ENCODE data around the gene DYDC2. TPM values are rescaled to one million over a fixed set of nuclear protein-coding genes. Genes with fewer than 3 reads are reported as not detected.
A peak's percentile ranks its signal among the peaks of the same experiment; 100 is the strongest.

The DYDC2 gene
- total and polyA plus RNA-seq, 9 of the 15 experiments (the other 6 are each of a cell fraction or from before 2014, with no cell fraction given) = 0.06 to 0.34 (median 0.15) TPM; not detected in 5

DNA sequence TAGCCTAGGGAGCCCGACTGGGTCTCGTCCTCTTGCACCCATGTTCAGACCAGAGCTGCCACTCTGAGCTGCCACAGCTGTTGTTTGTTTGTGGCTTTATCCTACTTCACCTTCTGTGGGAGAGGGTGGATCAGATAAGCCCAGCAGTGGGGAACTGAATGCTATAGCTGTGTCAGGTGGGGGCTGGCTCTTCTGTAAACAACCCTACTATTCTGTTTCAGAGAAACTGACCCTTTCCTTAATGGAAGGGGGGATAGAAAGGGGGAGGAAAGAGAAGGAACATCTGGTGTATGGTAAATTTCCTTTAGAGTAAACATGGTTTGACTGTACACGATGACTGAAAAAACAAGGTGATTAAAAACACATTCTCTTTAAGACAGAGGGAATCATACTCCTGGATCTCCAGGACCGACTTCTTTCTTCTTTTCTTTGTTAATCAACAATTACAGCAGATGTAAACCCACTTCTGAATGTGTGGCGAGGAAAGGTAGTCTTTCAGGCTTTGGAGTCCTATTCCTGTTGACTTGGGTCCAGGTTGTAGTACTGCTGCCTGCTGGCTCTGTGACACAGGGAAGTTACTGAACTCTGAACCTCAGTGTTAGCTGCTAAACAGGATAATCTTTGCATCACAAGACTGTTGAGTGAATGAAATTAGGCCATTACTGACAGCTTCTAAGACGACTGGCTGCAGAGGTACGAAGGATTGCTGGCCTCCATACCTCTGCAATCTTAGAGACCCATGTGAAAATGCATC lies 57.7 kb downstream of the DYDC2 start (continued):
- TF ChIP-seq, protein P1, sequence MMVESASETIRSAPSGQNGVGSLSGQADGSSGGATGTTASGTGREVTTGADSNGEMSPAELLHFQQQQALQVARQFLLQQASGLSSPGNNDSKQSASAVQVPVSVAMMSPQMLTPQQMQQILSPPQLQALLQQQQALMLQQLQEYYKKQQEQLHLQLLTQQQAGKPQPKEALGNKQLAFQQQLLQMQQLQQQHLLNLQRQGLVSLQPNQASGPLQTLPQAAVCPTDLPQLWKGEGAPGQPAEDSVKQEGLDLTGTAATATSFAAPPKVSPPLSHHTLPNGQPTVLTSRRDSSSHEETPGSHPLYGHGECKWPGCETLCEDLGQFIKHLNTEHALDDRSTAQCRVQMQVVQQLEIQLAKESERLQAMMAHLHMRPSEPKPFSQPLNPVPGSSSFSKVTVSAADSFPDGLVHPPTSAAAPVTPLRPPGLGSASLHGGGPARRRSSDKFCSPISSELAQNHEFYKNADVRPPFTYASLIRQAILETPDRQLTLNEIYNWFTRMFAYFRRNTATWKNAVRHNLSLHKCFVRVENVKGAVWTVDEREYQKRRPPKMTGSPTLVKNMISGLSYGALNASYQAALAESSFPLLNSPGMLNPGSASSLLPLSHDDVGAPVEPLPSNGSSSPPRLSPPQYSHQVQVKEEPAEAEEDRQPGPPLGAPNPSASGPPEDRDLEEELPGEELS (CRISPR knock-in tag; IDR thresholded peaks at IDR 0.05; ENCODE audit: borderline replicate concordance) = no peak
- TF ChIP-seq, protein P2, sequence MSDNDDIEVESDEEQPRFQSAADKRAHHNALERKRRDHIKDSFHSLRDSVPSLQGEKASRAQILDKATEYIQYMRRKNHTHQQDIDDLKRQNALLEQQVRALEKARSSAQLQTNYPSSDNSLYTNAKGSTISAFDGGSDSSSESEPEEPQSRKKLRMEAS (CRISPR knock-in tag; IDR thresholded peaks at IDR 0.05) = no peak
- TF ChIP-seq ETV5 (CRISPR knock-in tag; IDR thresholded peaks at IDR 0.05; ENCODE audit: low read depth) (no peak), DACH1 (IDR thresholded peaks at IDR 0.05; ENCODE audit: partially characterized antibody) (no peak), SP1 (CRISPR knock-in tag; IDR thresholded peaks at IDR 0.05) (no peak), HDAC1 (IDR thresholded peaks at IDR 0.05) (0 out of 4 replicates have a peak, but pooled peaks of 1 of the 2 experiments have one; percentile 12), ZNF311 (CRISPR knock-in tag; IDR thresholded peaks at IDR 0.05) (no peak), ZNF79 (CRISPR knock-in tag; IDR thresholded peaks at IDR 0.05; ENCODE audit: low read depth) (no peak), ESRRB (CRISPR knock-in tag; IDR thresholded peaks at IDR 0.05; ENCODE audit: borderline replicate concordance) (no peak), ZFPM2 (CRISPR knock-in tag; IDR thresholded peaks at IDR 0.05) (no peak), FOXK2 (conservative IDR thresholded peaks at IDR 0.05 in 1 of 2, IDR thresholded peaks at IDR 0.05 in 1 of 2; ENCODE audit: low read depth in 2 of 2) (peak; percentile 79 to 86), ZBED1 (IDR thresholded peaks at IDR 0.05) (no peak), SOX6 (IDR thresholded peaks at IDR 0.05) (peak; percentile 74), PHF20 (IDR thresholded peaks at IDR 0.05; ENCODE audit: partially characterized antibody) (no peak), NR2C1 (IDR thresholded peaks at IDR 0.05) (0 out of 2 replicates have a peak, but pooled peaks have one; percentile 22), NR2C1 (tag; IDR thresholded peaks at IDR 0.05) (no peak), TSC22D4 (tag; IDR thresholded peaks at IDR 0.05) (no peak)
- TF ChIP-seq, protein P3, sequence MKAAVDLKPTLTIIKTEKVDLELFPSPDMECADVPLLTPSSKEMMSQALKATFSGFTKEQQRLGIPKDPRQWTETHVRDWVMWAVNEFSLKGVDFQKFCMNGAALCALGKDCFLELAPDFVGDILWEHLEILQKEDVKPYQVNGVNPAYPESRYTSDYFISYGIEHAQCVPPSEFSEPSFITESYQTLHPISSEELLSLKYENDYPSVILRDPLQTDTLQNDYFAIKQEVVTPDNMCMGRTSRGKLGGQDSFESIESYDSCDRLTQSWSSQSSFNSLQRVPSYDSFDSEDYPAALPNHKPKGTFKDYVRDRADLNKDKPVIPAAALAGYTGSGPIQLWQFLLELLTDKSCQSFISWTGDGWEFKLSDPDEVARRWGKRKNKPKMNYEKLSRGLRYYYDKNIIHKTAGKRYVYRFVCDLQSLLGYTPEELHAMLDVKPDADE (conservative IDR thresholded peaks at IDR 0.05; ENCODE audit: control insufficient read depth, low read depth, low read length) = no peak
- TF ChIP-seq, protein P4, sequence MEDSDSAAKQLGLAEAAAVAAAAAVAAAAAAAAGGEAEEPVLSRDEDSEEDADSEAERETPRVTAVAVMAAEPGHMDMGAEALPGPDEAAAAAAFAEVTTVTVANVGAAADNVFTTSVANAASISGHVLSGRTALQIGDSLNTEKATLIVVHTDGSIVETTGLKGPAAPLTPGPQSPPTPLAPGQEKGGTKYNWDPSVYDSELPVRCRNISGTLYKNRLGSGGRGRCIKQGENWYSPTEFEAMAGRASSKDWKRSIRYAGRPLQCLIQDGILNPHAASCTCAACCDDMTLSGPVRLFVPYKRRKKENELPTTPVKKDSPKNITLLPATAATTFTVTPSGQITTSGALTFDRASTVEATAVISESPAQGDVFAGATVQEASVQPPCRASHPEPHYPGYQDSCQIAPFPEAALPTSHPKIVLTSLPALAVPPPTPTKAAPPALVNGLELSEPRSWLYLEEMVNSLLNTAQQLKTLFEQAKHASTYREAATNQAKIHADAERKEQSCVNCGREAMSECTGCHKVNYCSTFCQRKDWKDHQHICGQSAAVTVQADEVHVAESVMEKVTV (CRISPR knock-in tag; IDR thresholded peaks at IDR 0.05) = no peak
- TF ChIP-seq, protein P5, sequence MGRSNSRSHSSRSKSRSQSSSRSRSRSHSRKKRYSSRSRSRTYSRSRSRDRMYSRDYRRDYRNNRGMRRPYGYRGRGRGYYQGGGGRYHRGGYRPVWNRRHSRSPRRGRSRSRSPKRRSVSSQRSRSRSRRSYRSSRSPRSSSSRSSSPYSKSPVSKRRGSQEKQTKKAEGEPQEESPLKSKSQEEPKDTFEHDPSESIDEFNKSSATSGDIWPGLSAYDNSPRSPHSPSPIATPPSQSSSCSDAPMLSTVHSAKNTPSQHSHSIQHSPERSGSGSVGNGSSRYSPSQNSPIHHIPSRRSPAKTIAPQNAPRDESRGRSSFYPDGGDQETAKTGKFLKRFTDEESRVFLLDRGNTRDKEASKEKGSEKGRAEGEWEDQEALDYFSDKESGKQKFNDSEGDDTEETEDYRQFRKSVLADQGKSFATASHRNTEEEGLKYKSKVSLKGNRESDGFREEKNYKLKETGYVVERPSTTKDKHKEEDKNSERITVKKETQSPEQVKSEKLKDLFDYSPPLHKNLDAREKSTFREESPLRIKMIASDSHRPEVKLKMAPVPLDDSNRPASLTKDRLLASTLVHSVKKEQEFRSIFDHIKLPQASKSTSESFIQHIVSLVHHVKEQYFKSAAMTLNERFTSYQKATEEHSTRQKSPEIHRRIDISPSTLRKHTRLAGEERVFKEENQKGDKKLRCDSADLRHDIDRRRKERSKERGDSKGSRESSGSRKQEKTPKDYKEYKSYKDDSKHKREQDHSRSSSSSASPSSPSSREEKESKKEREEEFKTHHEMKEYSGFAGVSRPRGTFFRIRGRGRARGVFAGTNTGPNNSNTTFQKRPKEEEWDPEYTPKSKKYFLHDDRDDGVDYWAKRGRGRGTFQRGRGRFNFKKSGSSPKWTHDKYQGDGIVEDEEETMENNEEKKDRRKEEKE (IDR thresholded peaks at IDR 0.05; ENCODE audit: borderline replicate concordance in 1 of 2, control insufficient read depth in 1 of 2, low read depth in 2 of 2, low read length in 1 of 2) = no peak
